GM21526 (cell line): ENCODE measurements around the gene MORF4L1.
"Not testable (repeated sequence)": the region's sequence is repeated elsewhere in the genome, so short reads cannot be mapped to it uniquely, and the experiment has no call there.

Experiments used
- ATAC-seq: cut with Tn5 transposase; IDR thresholded peaks from one replicate; pipeline ENCODE4 v1.9.1; 2021; ENCODE audit warnings: moderate library complexity; ENCODE audit not compliant: unreplicated experiment, low FRiP score

MORF4L1 gene

GRCh38 chr15:78872155-78872971, at the start of gene MORF4L1:
Gene MORF4L1 (plus strand): TSS chr15:78872890. CDS start chr15:78873018, 128 bp downstream.
- peak; percentile 71 for ATAC-seq

DNA sequence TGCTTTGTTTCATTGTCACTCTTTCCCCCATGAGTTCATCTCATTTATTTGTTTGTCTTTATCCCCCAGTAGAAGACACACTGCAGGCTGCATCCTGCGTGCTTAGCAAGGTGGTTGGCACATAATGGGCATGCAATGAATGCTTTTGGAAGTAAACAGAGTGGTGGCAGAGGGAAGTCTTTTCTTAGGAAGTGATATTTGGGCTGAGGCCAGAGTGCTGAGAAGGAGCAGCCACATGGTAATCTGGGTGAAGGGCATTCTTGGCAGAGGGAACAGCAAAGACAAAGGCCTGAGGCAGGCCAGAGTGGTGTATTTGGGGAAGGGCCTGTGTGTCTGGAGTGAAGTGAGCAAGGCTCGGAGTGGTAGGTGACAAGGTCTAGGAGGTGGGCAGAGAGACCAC, 43.8 kb upstream of the MORF4L1 start:
- no peak for ATAC-seq

- ATAC-seq = no peak
Measured at GRCh38 chr15:78830514-78831228, 42.0 kb upstream of the MORF4L1 start.

GRCh38 chr15:78831229-78832207, 41.2 kb upstream of the MORF4L1 start:
- ATAC-seq = no peak

- ATAC-seq = no peak
Measured at GRCh38 chr15:78836333-78836732, 36.4 kb upstream of the MORF4L1 start.

DNA sequence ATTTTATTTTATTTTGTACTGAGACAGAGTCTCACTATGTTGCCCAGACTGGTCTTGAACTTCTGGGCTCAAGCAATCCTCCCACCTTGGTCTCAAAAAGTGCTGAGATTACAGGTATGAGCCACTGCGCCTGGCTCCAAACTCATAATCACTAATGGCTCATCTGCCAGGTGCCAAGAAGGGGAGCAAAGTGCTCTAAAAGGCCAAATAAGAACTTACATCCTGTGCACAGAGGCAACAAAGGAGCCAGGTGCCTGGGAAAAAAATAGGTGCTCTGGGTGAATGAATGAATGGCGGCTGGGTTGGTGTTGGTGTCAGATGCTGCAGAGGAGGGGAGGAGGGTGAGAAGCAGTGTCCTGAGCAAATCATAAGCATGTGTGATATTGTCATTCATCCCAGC, 35.6 kb upstream of the MORF4L1 start:
- no peak for ATAC-seq

DNA sequence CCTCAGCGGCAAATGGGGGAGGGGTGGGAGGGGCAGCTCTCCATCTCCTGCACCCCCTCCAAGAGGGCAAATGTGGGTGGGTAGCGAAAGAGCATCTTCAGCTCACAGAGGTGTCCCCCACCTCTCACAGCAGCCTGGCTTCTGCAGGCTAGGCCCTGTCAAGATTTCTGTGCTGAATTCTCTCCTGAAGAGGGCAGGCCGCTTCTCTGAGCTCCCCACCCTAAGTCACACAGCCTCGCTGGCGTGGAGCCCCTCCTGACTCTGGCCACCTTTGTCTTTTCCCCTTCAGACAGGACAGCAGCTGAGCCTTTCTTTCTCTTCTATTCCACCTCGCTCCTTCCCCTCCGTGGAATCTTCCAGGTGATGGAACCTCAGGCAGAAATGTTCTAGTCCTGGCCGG, 35.1 kb upstream of the MORF4L1 start:
- ATAC-seq = no peak

DNA sequence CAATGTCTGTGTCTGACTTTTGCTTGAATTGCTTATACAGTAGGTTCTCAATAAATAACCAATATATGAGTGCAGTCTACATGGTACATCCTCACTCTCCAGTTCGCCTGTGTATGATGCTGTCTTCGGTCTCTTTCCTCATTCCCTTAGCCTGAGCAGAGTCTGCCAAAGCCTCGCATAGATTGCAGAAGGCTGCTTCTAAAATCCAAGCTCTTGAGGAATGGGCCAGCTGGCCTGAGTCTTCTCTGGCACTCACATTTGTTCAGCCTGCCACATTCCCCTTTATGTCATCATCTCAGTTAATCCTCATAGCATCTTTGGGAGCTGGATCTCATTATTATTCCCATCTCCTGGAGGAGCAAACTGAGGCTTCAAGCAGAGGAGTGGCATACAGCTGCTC, 34.2 kb upstream of the MORF4L1 start:
- ATAC-seq = no peak

DNA sequence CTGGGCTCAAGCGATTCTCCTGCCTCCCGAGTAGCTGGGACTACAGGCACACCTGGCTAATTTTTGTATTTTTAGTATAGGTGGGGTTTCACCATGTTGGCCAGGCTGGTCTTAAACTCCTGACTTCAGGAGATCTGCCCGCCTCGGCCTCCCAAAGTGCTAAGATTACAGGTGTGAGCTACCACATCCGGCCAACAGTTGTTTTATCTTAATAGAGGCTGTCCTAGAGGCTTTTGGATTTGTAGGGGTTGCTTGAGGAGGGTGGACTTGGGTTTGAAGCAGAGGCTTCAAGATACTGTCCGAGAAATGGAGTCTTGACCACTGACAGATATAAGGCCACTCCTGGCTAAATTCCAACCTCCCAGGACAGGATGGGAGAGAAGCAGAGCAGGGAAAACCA, 33.5 kb upstream of the MORF4L1 start:
- not testable (repeated sequence) for ATAC-seq

GRCh38 chr15:78840661-78841375, 31.9 kb upstream of the MORF4L1 start:
- no peak for ATAC-seq

- ATAC-seq = no peak
Measured at GRCh38 chr15:78841376-78841706, 31.3 kb upstream of the MORF4L1 start.

- ATAC-seq = no peak
Measured at GRCh38 chr15:78841891-78842290, 30.8 kb upstream of the MORF4L1 start.

DNA sequence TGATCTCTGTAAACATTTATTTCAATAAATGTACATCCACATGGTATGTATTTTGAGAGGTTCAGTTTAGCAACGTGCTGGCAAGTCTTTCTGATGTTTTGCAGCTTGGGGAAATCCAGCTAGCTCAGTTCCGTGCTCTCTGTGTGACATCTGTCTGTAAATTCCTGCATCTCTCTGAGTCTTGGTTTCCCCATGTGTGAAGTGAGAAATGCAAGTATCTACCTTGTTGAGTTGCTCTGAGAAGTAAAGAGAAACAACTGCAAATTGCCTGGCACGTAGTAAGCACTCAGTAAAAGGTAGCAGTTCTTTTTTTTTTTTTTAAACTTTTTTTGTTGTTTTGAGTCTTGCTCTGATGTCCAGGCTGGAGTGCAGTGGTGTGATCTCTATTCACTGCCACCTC, 30.2 kb upstream of the MORF4L1 start:
- ATAC-seq = no peak

- not testable (repeated sequence) for ATAC-seq
Measured at GRCh38 chr15:78846906-78847305, 25.8 kb upstream of the MORF4L1 start.

DNA sequence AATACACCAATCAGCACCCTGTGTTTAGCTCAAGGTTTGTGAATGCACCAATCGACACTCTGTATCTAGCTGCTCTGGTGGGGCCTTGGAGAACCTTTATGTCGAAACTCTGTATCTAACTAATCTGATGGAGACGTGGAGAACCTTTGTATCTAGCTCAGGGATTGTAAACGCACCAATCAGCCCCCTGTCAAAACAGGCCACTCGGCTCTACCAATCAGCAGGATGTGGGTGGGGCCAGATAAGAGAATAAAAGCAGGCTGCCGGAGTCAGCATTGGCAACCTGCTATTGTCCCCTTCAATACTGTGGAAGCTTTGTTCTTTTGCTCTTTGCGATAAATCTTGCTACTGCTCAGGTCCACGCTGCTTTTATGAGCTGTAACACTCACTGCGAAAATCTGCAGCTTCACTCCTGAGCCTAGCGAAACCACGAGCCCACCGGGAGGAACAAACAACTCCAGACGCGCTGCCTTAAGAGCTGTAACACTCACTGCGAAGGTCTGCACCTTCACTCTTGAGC, 25.2 kb upstream of the MORF4L1 start:
- not testable (repeated sequence) for ATAC-seq

- no peak for ATAC-seq
Measured at GRCh38 chr15:78850352-78850751, 22.3 kb upstream of the MORF4L1 start.

DNA sequence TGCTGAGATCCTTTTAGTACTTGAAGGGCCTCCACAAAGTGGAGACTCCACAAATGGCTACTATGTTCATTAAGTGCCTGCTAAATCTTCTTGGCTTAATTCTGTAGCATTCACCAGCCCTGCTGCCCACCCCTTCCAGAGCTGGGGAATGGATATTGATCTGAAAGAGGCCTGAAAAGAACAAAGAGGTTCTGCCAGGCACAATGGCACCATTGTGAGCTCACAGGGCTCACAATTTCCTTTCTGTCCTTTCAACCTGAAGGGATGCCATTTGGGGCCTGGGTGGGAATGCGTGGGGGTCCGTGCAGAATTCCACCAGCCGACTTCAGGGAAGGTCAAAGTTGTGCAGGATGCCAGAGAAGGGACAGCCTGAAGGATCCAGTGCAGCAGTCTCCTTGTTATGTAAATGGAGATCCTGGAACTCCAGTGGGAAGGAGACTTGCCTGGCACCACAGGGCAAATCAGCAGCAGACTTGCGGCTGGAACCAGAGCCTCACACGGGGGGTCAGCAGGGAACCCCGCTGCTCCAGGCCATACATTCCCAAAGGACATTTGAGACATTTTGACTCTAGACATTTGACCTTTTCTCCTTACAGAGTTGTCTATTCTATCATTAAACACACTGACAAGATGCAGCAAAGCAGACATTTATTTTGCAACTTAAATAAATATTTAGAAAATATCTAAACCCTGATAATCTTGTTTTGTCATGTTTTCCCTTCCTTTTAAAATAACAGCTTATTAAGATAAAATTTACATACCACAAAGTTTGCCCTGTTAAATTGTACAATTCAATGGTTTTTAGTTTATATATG, 21.5 kb upstream of the MORF4L1 start:
- no peak for ATAC-seq

DNA sequence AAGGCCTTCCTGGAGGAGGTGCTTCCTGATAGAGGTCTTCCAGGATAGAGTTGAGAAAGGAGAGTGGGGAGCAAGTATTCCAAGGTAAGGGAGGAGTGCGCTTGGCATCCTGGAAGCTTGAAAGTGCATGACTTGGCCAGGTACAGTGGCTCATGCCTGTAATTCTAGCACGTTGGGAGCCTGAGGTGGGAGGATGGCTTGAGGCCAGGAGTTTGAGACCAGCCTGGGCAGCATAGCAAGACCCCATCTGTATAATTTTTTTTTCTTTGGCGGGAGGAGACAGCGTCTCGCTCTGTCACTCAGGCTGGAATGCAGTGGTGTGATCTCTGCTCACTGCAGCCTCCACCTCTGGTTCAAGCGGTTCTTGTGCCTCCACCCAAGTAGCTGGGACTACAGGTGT, 19.2 kb upstream of the MORF4L1 start:
- ATAC-seq = no peak

GRCh38 chr15:78854833-78855372, 17.8 kb upstream of the MORF4L1 start:
- ATAC-seq = no peak
